ENCODE results near the gene IL36RN.

IL36RN gene

DNA sequence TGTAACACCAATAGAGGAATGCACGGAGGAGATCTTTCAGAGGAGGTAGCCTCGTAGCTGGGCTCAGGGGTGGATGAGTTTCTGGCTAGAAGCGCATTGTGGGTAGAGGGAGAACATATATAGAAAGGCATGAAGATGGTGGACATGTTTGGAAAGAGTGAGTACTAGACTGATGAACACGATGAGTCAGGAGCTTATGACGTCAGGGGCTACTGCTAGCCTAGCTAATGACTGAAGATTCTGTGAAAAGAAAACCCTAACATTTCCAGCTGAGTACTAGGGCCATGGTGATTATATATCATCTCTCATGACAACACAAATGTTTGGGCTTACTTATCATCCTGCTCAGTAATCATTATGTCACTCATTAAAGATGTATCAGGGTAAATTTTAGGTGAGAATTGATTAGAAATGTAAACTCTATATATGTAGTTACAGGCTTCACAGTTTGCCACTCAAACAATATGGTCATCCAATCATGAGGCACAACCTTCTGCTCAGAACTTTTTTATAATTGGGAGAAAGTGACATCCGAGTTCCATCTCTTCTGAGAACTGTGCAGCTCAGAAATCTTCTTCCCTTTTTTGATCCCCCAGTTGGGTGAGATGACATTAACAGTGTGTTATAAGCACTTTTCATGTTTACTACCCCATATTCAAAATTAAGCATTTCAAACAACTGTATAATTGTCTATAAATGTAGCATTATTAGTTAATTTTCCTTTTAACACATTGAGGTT, 46.2 kb downstream of the IL36RN start:
- Histone ChIP-seq H3K36me3 (ENCODE audit: control insufficient read depth, insufficient read depth, low read length) (no peaks in the 10 kb centered on the region), H3K27ac (no peak overlapping the region), H3K4me2 (ENCODE audit: low read length) (no peak overlapping the region), H3K9ac (no peak overlapping the region), H2AFZ (no peak overlapping the region), H3K4me3 (ENCODE audit: low read depth, low read length) (no peak overlapping the region), H3K27me3 (ENCODE audit: control insufficient read depth, insufficient read depth, low read length) (no peaks in the 10 kb centered on the region), H3K79me2 (no peaks in the 10 kb centered on the region), H3K4me1 (no peaks in the 10 kb centered on the region), H3K9me3 (ENCODE audit: control insufficient read depth, low read length) (no peaks in the 10 kb centered on the region)
- TF ChIP-seq, protein P1, sequence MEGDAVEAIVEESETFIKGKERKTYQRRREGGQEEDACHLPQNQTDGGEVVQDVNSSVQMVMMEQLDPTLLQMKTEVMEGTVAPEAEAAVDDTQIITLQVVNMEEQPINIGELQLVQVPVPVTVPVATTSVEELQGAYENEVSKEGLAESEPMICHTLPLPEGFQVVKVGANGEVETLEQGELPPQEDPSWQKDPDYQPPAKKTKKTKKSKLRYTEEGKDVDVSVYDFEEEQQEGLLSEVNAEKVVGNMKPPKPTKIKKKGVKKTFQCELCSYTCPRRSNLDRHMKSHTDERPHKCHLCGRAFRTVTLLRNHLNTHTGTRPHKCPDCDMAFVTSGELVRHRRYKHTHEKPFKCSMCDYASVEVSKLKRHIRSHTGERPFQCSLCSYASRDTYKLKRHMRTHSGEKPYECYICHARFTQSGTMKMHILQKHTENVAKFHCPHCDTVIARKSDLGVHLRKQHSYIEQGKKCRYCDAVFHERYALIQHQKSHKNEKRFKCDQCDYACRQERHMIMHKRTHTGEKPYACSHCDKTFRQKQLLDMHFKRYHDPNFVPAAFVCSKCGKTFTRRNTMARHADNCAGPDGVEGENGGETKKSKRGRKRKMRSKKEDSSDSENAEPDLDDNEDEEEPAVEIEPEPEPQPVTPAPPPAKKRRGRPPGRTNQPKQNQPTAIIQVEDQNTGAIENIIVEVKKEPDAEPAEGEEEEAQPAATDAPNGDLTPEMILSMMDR (IDR thresholded peaks at IDR 0.05): no peak

DNA sequence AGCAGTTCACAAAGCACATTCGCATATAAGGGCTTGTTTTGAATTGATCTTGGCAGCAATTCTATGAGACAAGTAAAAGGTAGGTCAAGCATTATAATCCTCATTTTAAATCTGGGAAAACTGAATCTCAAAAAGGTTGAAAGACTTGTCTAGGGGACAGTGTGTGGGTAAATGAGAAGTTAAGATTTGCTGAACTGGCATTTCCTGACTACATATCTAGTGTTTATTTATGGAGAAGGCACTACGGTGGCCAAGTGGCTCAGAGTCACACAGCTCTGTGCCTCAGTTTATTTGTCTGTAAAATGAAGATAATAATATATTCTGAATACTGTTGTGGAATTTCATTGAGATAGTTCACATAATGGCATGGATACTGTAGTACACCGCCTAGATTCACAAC, 52.1 kb downstream of the IL36RN start:
- no peak overlapping the region for H3K27ac ChIP-seq
- TF ChIP-seq, protein P1 (IDR thresholded peaks at IDR 0.05): no peak
- no peaks in the 10 kb centered on the region for H3K4me1 ChIP-seq
- no peak overlapping the region for H3K4me2 ChIP-seq (ENCODE audit: low read length)
- no peak overlapping the region for H3K9ac ChIP-seq
- no peak overlapping the region for H3K4me3 ChIP-seq (ENCODE audit: low read depth, low read length)
- no peaks in the 10 kb centered on the region for H3K79me2 ChIP-seq
- H3K27me3 ChIP-seq (ENCODE audit: control insufficient read depth, insufficient read depth, low read length): no peaks in the 10 kb centered on the region
- no peaks in the 10 kb centered on the region for H3K36me3 ChIP-seq (ENCODE audit: control insufficient read depth, insufficient read depth, low read length)
- H2AFZ ChIP-seq: no peak overlapping the region
- H3K9me3 ChIP-seq (ENCODE audit: control insufficient read depth, low read length): no peaks in the 10 kb centered on the region

GRCh38 chr2:113111823-113112287, 52.9 kb downstream of the IL36RN start:
- Histone ChIP-seq H3K4me1 (no peaks in the 10 kb centered on the region), H3K9ac (no peak overlapping the region), H3K36me3 (ENCODE audit: control insufficient read depth, insufficient read depth, low read length) (no peaks in the 10 kb centered on the region), H3K27me3 (ENCODE audit: control insufficient read depth, insufficient read depth, low read length) (no peaks in the 10 kb centered on the region), H3K27ac (no peak overlapping the region), H3K9me3 (ENCODE audit: control insufficient read depth, low read length) (no peaks in the 10 kb centered on the region), H3K4me3 (ENCODE audit: low read depth, low read length) (no peak overlapping the region), H3K4me2 (ENCODE audit: low read length) (no peak overlapping the region), H3K79me2 (no peaks in the 10 kb centered on the region), H2AFZ (no peak overlapping the region)
- TF ChIP-seq, protein P1 (IDR thresholded peaks at IDR 0.05): no peak

DNA sequence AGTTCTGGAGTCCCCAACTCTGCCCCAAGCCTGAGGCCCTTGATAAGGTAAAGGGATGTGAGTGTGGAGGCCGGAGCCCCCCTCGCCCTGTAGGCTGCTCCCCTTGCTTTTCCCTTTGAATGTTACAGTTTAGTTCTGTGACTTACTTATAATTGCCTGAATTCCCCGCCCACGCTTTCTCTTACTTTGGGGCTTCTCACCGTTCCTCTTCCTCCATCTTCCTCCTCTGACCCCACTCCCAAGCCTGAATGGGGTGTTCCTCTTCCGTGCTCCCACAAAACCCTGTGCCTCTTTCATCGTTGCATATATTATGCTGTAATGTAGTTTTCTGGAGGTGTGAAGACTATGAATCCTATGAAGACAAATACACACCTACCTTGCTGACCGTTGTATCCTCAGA, 53.4 kb downstream of the IL36RN start:
- Histone ChIP-seq H3K36me3 (ENCODE audit: control insufficient read depth, insufficient read depth, low read length) (no peaks in the 10 kb centered on the region), H3K79me2 (no peaks in the 10 kb centered on the region), H3K27ac (no peak overlapping the region), H3K4me3 (ENCODE audit: low read depth, low read length) (no peak overlapping the region), H3K27me3 (ENCODE audit: control insufficient read depth, insufficient read depth, low read length) (no peaks in the 10 kb centered on the region), H3K9ac (no peak overlapping the region), H3K4me1 (no peaks in the 10 kb centered on the region), H3K9me3 (ENCODE audit: control insufficient read depth, low read length) (no peaks in the 10 kb centered on the region), H2AFZ (no peak overlapping the region), H3K4me2 (ENCODE audit: low read length) (no peak overlapping the region)
- TF ChIP-seq, protein P1 (IDR thresholded peaks at IDR 0.05): no peak

DNA sequence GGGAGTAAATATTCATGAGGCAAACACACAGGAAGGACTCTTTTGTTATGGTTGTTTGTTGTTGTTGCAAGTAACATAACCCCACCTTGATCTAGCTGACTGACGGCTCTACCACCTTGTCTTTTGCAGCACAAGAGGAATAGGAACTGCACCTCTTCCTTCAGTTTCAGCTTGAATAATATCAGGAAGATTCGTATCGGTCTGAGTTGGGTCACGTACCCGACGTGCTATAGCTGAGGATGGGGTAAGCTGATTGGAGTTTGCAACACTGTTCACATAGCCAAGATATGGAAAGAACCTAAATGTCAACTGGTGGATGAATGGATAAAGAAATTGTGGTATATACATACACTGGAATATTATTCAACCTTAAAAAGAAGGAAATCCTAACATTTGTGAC, 53.9 kb downstream of the IL36RN start:
- Histone ChIP-seq H3K27ac (no peak overlapping the region), H3K9ac (no peak overlapping the region), H3K9me3 (ENCODE audit: control insufficient read depth, low read length) (no peaks in the 10 kb centered on the region), H3K4me1 (no peaks in the 10 kb centered on the region), H2AFZ (no peak overlapping the region), H3K27me3 (ENCODE audit: control insufficient read depth, insufficient read depth, low read length) (no peaks in the 10 kb centered on the region), H3K79me2 (no peaks in the 10 kb centered on the region), H3K4me2 (ENCODE audit: low read length) (no peak overlapping the region), H3K36me3 (ENCODE audit: control insufficient read depth, insufficient read depth, low read length) (no peaks in the 10 kb centered on the region), H3K4me3 (ENCODE audit: low read depth, low read length) (no peak overlapping the region)
- TF ChIP-seq, protein P1 (IDR thresholded peaks at IDR 0.05): no peak
